ENCODE results near the gene ENPP6. TPM values are rescaled to one million over a fixed set of nuclear protein-coding genes. Genes with fewer than 3 reads are reported as not detected.

Gene ENPP6
- total RNA-seq, 1 donor from 2014 or later = not detected

DNA sequence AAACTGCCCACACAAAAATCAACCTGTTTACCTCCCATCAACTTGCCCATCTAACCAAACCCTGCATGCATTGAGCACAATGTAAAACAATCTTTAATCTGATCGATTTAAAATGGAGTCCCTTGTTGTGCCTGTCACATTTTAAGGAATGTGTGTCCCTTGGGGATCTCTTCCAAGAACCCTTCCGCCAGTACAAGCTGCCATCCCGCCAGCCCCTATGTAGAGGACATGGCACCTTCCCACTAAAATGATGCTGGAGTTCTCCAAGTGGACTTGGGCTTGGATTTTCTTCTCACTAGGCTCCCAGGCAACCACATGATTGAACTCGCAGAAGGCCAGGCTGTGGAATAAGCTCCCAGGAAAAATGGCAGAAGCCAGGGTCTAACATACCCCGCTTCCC, 45.8 kb upstream of the ENPP6 start:
- H3K27ac Mint-ChIP-seq = no peak overlapping the region
- DNase-seq (no peak), ATAC-seq (ENCODE audit: low read depth) (no peak)
- no peaks in the 10 kb centered on the region for H3K9me3 Mint-ChIP-seq
- CTCF ChIA-PET = interaction anchor here (0.6 to 7.5 kb wide), 46 partner anchors 10 to 720 kb away, joined by 3 to 119 read pairs (median 6); partner anchors contain the start of genes CASP3, CENPU, IRF2 and PRIMPOL
- TF ChIP-seq, protein P1, sequence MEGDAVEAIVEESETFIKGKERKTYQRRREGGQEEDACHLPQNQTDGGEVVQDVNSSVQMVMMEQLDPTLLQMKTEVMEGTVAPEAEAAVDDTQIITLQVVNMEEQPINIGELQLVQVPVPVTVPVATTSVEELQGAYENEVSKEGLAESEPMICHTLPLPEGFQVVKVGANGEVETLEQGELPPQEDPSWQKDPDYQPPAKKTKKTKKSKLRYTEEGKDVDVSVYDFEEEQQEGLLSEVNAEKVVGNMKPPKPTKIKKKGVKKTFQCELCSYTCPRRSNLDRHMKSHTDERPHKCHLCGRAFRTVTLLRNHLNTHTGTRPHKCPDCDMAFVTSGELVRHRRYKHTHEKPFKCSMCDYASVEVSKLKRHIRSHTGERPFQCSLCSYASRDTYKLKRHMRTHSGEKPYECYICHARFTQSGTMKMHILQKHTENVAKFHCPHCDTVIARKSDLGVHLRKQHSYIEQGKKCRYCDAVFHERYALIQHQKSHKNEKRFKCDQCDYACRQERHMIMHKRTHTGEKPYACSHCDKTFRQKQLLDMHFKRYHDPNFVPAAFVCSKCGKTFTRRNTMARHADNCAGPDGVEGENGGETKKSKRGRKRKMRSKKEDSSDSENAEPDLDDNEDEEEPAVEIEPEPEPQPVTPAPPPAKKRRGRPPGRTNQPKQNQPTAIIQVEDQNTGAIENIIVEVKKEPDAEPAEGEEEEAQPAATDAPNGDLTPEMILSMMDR (IDR thresholded peaks at IDR 0.05) = no peak
- H3K27me3 Mint-ChIP-seq = no peaks in the 10 kb centered on the region
- no peaks in the 10 kb centered on the region for H3K36me3 Mint-ChIP-seq (ENCODE audit: low read depth)
- POLR2A ChIA-PET = interaction anchor here (0.6 to 8.3 kb wide), 19 partner anchors 12 to 564 kb away, joined by 3 to 177 read pairs (median 9); partner anchors contain the start of genes CASP3, CENPU, IRF2 and PRIMPOL
- H3K4me1 Mint-ChIP-seq = peaks cover 42% of the 10 kb centered on the region
- H3K4me3 Mint-ChIP-seq = no peak overlapping the region
- intact Hi-C loops (cut with micrococcal nuclease) = loop anchor here (5.0 to 10.0 kb wide), 4 partner anchors 554 to 871 kb away; no protein-coding TSS in a partner anchor

DNA sequence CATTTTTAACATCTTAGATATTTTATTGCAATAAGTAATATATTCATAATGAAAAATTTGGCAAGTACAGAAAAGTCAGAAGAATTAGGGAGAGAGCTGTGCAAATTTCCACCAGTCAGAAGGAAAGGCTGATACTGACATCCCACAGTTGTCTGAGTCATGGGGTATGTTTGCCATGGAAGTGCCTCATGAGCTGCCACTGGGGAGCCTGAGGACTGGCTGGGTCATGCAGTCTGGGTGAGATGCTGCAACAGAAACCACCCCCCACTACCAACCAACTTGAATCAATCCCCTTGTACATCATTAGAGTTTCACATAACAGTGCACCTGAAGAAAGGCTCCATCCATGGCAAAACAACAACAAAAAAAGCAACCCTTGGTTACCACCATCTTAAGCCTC, 45.2 kb upstream of the ENPP6 start:
- Mint-ChIP-seq H3K9me3 (no peaks in the 10 kb centered on the region), H3K4me1 (peaks cover 36% of the 10 kb centered on the region), H3K36me3 (ENCODE audit: low read depth) (no peaks in the 10 kb centered on the region), H3K27me3 (no peaks in the 10 kb centered on the region), H3K27ac (no peak overlapping the region), H3K4me3 (no peak overlapping the region)
- TF ChIP-seq, protein P1 (IDR thresholded peaks at IDR 0.05) = no peak
- intact Hi-C loops (cut with micrococcal nuclease) = loop anchor here (5.0 to 10.0 kb wide), 4 partner anchors 554 to 872 kb away; no protein-coding TSS in a partner anchor
- ATAC-seq (ENCODE audit: low read depth) (no peak), DNase-seq (no peak)
- ChIA-PET POLR2A (interaction anchor here (0.6 to 8.3 kb wide), 4 partner anchors 19 to 386 kb away, joined by 4 to 177 read pairs (median 14); partner anchors contain the start of genes CASP3 and PRIMPOL), CTCF (interaction anchor here (1.1 to 7.5 kb wide), 9 partner anchors 9 to 280 kb away, joined by 3 to 119 read pairs (median 6); no protein-coding TSS in a partner anchor)

- Mint-ChIP-seq H3K9me3 (no peaks in the 10 kb centered on the region), H3K27me3 (no peaks in the 10 kb centered on the region), H3K4me1 (peaks cover 20% of the 10 kb centered on the region), H3K4me3 (no peak overlapping the region), H3K36me3 (ENCODE audit: low read depth) (no peaks in the 10 kb centered on the region), H3K27ac (no peak overlapping the region)
- TF ChIP-seq, protein P1 (IDR thresholded peaks at IDR 0.05) = no peak
- intact Hi-C loops (cut with micrococcal nuclease) = loop anchor here (5.0 to 10.0 kb wide), 4 partner anchors 556 to 874 kb away; no protein-coding TSS in a partner anchor
- DNase-seq (no peak), ATAC-seq (ENCODE audit: low read depth) (no peak)
- CTCF ChIA-PET = interaction anchor here (0.6 to 1.4 kb wide), 2 partner anchors 22 to 473 kb away, joined by 3 read pairs; partner anchors contain the start of gene CENPU
- POLR2A ChIA-PET = no interaction called here
Measured at GRCh38 chr4:184261246-184261645, 43.6 kb upstream of the ENPP6 start.

DNA sequence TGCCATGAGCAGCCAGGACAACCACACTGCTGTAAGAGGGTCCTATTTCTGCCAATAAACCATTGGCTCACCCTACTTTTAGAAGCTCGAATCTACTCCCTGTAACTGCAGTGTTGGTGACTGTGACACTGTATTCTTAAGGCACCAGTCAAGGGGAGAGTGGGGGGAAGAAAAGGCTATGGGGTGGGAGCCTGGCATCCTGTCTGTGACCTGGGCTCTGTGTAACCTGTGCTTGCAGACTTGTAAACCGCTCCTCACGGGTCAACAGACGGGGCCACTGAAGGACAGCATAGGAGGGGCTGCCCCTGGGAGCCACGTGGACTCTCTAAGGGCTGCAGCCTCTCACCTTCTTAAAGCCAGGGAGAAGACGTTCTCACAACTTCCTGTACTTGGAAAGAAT, 42.2 kb upstream of the ENPP6 start:
- CTCF ChIA-PET = no interaction called here
- Mint-ChIP-seq H3K4me3 (no peak overlapping the region), H3K4me1 (peaks cover 7% of the 10 kb centered on the region), H3K9me3 (no peaks in the 10 kb centered on the region), H3K27me3 (no peaks in the 10 kb centered on the region), H3K36me3 (ENCODE audit: low read depth) (no peaks in the 10 kb centered on the region), H3K27ac (no peak overlapping the region)
- DNase-seq = no peak
- POLR2A ChIA-PET = no interaction called here
- intact Hi-C loops (cut with micrococcal nuclease) = loop anchor here (5.0 to 10.0 kb wide), 4 partner anchors 557 to 875 kb away; no protein-coding TSS in a partner anchor
- TF ChIP-seq, protein P1 (IDR thresholded peaks at IDR 0.05) = no peak
- no peak for ATAC-seq (ENCODE audit: low read depth)

GRCh38 chr4:184259081-184259480, 41.4 kb upstream of the ENPP6 start:
- no peaks in the 10 kb centered on the region for H3K36me3 Mint-ChIP-seq (ENCODE audit: low read depth)
- H3K27ac Mint-ChIP-seq = no peak overlapping the region
- H3K9me3 Mint-ChIP-seq = no peaks in the 10 kb centered on the region
- no peaks in the 10 kb centered on the region for H3K27me3 Mint-ChIP-seq
- H3K4me1 Mint-ChIP-seq = peaks cover 3% of the 10 kb centered on the region
- intact Hi-C loops (cut with micrococcal nuclease) = no loop called here
- TF ChIP-seq, protein P1 (IDR thresholded peaks at IDR 0.05) = no peak
- no peak for DNase-seq
- POLR2A ChIA-PET = no interaction called here
- ATAC-seq (ENCODE audit: low read depth) = no peak
- H3K4me3 Mint-ChIP-seq = no peak overlapping the region
- CTCF ChIA-PET = no interaction called here

Data from activated B cell treated with CpG ODN at 0.5 μM for 24 hours (primary cell).